Tibial nerve (tissue), 4 donors: Measurements from ENCODE around the gene EFHB.

Experiments used
- CTCF ChIP-seq, 5 experiments: fragments of 200-600 bp in 3 of 5; fragments of 450-650 bp in 2 of 5; sonication (generic) in 3 of 5; IDR thresholded peaks; one replicate each; pipeline ENCODE4 v1.5.1; 2016 to 2019; ENCODE audit warnings: antibody characterized with exemption in 5 of 5, mild to moderate bottlenecking in 3 of 5, moderate library complexity in 2 of 5
- EP300 ChIP-seq, 2 donors: sonication (generic); formaldehyde crosslinking; IDR thresholded peaks; one replicate each; pipeline ENCODE4 v1.6.1; 2017; ENCODE audit warnings: antibody characterized with exemption in 2 of 2, mild to moderate bottlenecking in 1 of 2

GRCh38 chr3:19970327-19970726 is 36.3 kb upstream of the EFHB start:
- TF ChIP-seq CTCF (IDR thresholded peaks at IDR 0.05) (no peak), EP300 (IDR thresholded peaks at IDR 0.05) (no peak)
